Parathyroid adenoma (tissue), 2 donors: ENCODE results near the gene UAP1.

Experiments
- H2AFZ ChIP-seq: fragments of 300-600 bp; sonication (generic); one replicate; pipeline ENCODE4 v1.7.0; 2017; ENCODE audit warnings: antibody characterized with exemption, mild to moderate bottlenecking
- H3K27ac ChIP-seq: fragments of 300-600 bp; sonication (generic); one replicate; pipeline ENCODE4 v1.7.0; 2017
- H3K27me3 ChIP-seq: fragments of 300-600 bp; sonication (generic); one replicate; pipeline ENCODE4 v1.7.0; 2017; ENCODE audit warnings: low read length; ENCODE audit not compliant: control insufficient read depth, insufficient read depth
- H3K36me3 ChIP-seq: fragments of 300-600 bp; sonication (generic); one replicate; pipeline ENCODE4 v1.7.0; 2017; ENCODE audit warnings: low read length; ENCODE audit not compliant: control insufficient read depth, insufficient read depth
- H3K4me1 ChIP-seq: fragments of 300-600 bp; sonication (generic); one replicate; pipeline ENCODE4 v1.7.0; 2017; ENCODE audit warnings: control low read depth
- H3K4me2 ChIP-seq: fragments of 300-600 bp; sonication (generic); one replicate; pipeline ENCODE4 v1.7.0; 2017; ENCODE audit warnings: low read length
- H3K4me3 ChIP-seq: fragments of 300-600 bp; sonication (generic); one replicate; pipeline ENCODE4 v1.7.0; 2017; ENCODE audit warnings: low read depth, low read length
- H3K79me2 ChIP-seq: fragments of 300-600 bp; sonication (generic); one replicate; pipeline ENCODE4 v1.7.0; 2017; ENCODE audit warnings: control low read depth
- H3K9ac ChIP-seq: fragments of 300-600 bp; sonication (generic); one replicate; pipeline ENCODE4 v1.7.0; 2017; ENCODE audit warnings: mild to moderate bottlenecking
- H3K9me3 ChIP-seq: fragments of 300-600 bp; sonication (generic); one replicate; pipeline ENCODE4 v1.7.0; 2017; ENCODE audit warnings: low read length; ENCODE audit not compliant: control insufficient read depth
- CTCF ChIP-seq: fragments of 300-600 bp; sonication (generic); IDR thresholded peaks from one replicate; pipeline ENCODE4 v1.7.0; 2017; ENCODE audit warnings: antibody characterized with exemption, mild to moderate bottlenecking
- donor health status: primary hyperparathyroidism.

UAP1 gene

GRCh38 chr1:162561616-162562469 is at the start of gene UAP1:
TSS of gene UAP1 (plus strand) at chr1:162561722. CDS start at chr1:162566069, 4,347 bp downstream.
- peak within 1 kb of the TSS; percentile 37 for H3K9ac ChIP-seq
- H3K27me3 ChIP-seq = no peaks in the 10 kb centered on the region
- no peaks in the 10 kb centered on the region for H3K79me2 ChIP-seq
- no peak for TF ChIP-seq CTCF
- H3K27ac ChIP-seq = peak within 1 kb of the TSS; percentile 92
- H3K9me3 ChIP-seq = no peaks in the 10 kb centered on the region
- H3K36me3 ChIP-seq = no peaks in the 10 kb centered on the region
- no peaks in the 10 kb centered on the region for H3K4me1 ChIP-seq
- peak within 1 kb of the TSS; percentile 93 for H3K4me2 ChIP-seq
- peak within 1 kb of the TSS; percentile 82 for H3K4me3 ChIP-seq
- peak within 1 kb of the TSS; percentile 95 for H2AFZ ChIP-seq

- no peak for TF ChIP-seq CTCF
- no peak overlapping the region for H3K4me3 ChIP-seq
- H3K27ac ChIP-seq = no peak overlapping the region
- H3K27me3 ChIP-seq = no peaks in the 10 kb centered on the region
- no peaks in the 10 kb centered on the region for H3K36me3 ChIP-seq
- no peak overlapping the region for H3K9ac ChIP-seq
- no peak overlapping the region for H3K4me2 ChIP-seq
- H3K4me1 ChIP-seq = no peaks in the 10 kb centered on the region
- no peaks in the 10 kb centered on the region for H3K9me3 ChIP-seq
- no peak overlapping the region for H2AFZ ChIP-seq
- H3K79me2 ChIP-seq = no peaks in the 10 kb centered on the region
Measured at GRCh38 chr1:162527314-162527713, 34.2 kb upstream of the UAP1 start.

DNA sequence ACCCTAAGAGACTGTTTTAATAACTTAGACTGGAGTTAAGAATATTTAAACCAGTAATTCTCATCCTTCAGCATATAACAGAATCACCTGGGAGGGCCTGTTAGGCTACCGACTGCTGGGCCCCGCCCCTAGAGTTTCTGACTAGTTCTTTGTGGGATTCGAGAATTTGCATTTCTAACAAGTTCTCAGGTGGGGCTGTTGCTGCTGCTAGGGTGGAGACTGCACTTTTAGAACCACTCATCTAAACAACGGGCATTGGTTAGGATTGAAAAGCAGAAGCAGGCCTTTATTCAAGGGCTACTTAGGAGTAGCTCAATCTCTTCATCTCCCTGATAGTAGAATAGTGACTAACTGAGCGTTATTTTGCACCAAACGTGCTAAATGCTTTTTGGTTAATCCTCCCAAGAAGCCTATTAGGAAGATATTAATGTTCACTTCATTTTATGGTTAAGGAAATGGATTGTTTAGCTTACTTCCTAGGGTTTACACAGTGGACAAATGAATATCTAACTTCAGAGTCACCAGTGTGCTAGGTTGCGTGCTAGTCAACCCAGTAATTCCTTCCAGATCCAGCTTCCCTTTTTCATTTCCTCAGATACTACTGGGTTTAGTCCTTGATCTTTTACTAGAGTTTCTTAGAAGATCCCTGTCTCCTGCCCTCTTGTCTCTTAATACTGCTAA is 31.1 kb upstream of the UAP1 start:
- Histone ChIP-seq H3K4me1 (no peaks in the 10 kb centered on the region), H3K9me3 (no peaks in the 10 kb centered on the region), H3K79me2 (no peaks in the 10 kb centered on the region), H3K4me2 (no peak overlapping the region), H3K4me3 (no peak overlapping the region), H3K27ac (no peak overlapping the region), H3K9ac (no peak overlapping the region), H3K27me3 (no peaks in the 10 kb centered on the region), H2AFZ (no peak overlapping the region), H3K36me3 (no peaks in the 10 kb centered on the region)
- TF ChIP-seq CTCF = no peak

DNA sequence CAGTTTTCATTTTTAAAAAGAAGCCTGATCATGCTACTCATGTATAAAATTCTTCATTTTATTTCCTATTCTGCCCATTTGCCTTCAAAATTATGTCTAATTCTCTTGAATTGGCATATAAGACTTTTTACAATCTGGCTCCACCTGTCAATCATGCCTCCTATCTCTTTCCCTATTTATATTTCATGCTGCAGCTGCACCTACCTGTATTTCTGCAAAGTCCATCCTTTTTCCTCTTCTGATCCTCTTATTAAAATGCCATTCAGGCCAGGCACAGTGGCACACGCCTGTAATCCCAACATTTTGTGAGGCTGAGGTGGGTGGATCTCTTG is 30.6 kb upstream of the UAP1 start:
- Histone ChIP-seq H3K4me2 (no peak overlapping the region), H3K9ac (no peak overlapping the region), H3K27me3 (no peaks in the 10 kb centered on the region), H2AFZ (no peak overlapping the region), H3K27ac (no peak overlapping the region), H3K36me3 (no peaks in the 10 kb centered on the region), H3K4me3 (no peak overlapping the region), H3K79me2 (no peaks in the 10 kb centered on the region), H3K4me1 (no peaks in the 10 kb centered on the region), H3K9me3 (no peaks in the 10 kb centered on the region)
- no peak for TF ChIP-seq CTCF
